Right lobe of liver (tissue), 4 donors: ENCODE data around the gene ARMH4.
A peak's percentile ranks its signal among the peaks of the same experiment; 100 is the strongest.

Experiments used
- CTCF ChIP-seq, 4 donors: fragments of 200-600 bp in 3 of 4; fragments of 450-650 bp in 1 of 4; IDR thresholded peaks; one replicate each; pipeline versions ENCODE4 v1.5.1 to v1.8.0; 2016 to 2022; ENCODE audit warnings: antibody characterized with exemption in 4 of 4, mild to moderate bottlenecking in 2 of 4
- POLR2A ChIP-seq: fragments of 450-650 bp; IDR thresholded peaks from one replicate; pipeline ENCODE4 v1.6.1; 2017; ENCODE audit warnings: antibody characterized with exemption, mild to moderate bottlenecking
- donor health status: DM: no; HTN: no; CAD: no.
- donor health status: DM: no; HTN: no; CAD: no.
- donor health status: DM: no; HTN: yes; CAD: no.

- TF ChIP-seq CTCF (IDR thresholded peaks at IDR 0.05) (peak; percentile 72 to 80 (median 72)), POLR2A (no peak)
Measured at GRCh38 chr14:58107947-58108552, 44.0 kb downstream of the ARMH4 start.
